ENCODE measurements around the gene TXLNB.

DNA sequence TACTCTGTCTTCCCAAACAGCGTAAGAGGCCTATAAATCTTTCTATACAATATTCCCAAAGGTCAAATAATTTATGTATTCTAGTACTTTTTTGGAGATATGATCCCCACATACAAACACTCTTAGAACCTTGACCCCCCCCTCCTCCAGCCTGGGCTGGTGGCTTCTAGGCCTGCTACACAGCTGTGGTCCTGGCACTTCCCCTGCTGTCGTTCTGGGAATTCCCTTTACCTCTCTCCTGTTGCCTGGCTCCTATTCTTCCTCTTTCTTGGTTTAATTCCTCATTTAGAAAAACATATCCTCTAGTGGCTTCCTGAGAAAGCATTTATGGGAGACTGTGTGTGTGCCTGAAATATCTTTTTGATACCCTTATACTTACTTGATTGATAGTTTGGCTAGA, 4.1 kb upstream of the TXLNB start:
- TF ChIP-seq, protein P1, sequence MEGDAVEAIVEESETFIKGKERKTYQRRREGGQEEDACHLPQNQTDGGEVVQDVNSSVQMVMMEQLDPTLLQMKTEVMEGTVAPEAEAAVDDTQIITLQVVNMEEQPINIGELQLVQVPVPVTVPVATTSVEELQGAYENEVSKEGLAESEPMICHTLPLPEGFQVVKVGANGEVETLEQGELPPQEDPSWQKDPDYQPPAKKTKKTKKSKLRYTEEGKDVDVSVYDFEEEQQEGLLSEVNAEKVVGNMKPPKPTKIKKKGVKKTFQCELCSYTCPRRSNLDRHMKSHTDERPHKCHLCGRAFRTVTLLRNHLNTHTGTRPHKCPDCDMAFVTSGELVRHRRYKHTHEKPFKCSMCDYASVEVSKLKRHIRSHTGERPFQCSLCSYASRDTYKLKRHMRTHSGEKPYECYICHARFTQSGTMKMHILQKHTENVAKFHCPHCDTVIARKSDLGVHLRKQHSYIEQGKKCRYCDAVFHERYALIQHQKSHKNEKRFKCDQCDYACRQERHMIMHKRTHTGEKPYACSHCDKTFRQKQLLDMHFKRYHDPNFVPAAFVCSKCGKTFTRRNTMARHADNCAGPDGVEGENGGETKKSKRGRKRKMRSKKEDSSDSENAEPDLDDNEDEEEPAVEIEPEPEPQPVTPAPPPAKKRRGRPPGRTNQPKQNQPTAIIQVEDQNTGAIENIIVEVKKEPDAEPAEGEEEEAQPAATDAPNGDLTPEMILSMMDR (IDR thresholded peaks at IDR 0.05; ENCODE audit: insufficient read depth, low read length), result no peak
- TF ChIP-seq POLR2AphosphoS5 (IDR thresholded peaks at IDR 0.05; ENCODE audit: low read depth), result 0 out of 2 replicates have a peak, but pooled peaks have one; percentile 22
- peak; percentile 72; the same call in 1 of the 2 replicates for TF ChIP-seq SPI1 (IDR thresholded peaks at IDR 0.05; ENCODE audit: borderline replicate concordance, low read depth)
- TF ChIP-seq GABPA (IDR thresholded peaks at IDR 0.05; ENCODE audit: low read depth), result no peak
